ENCODE measurements around the gene PHACTR1. TPM values are rescaled to one million over a fixed set of nuclear protein-coding genes. Genes with fewer than 3 reads are reported as not detected.

PHACTR1 gene
- polyA plus RNA-seq, 2 of the 4 experiments (the other 2 are of a cell fraction), result not detected

GRCh38 chr6:12767016-12767415, 50.4 kb downstream of the PHACTR1 start:
- WGBS (ENCODE audit: missing lambda C conversion rate), result 13% methylated on average over 3 of the region's 3 CpGs
- Histone ChIP-seq H3K4me3 (no peak overlapping the region), H3K9me3 (no peaks in the 10 kb centered on the region), H3K4me2 (no peak overlapping the region), H3K27ac (no peak overlapping the region), H3K4me1 (no peaks in the 10 kb centered on the region)
- TF ChIP-seq PHF8 (IDR thresholded peaks at IDR 0.05; ENCODE audit: borderline replicate concordance, low read depth) (no peak), HOXA7 (CRISPR knock-in tag; IDR thresholded peaks at IDR 0.05) (no peak), MYC (IDR thresholded peaks at IDR 0.05; ENCODE audit: borderline replicate concordance, low read length) (no peak), POLR2A (IDR thresholded peaks at IDR 0.05; ENCODE audit: low read length) (no peak), HOXB13 (CRISPR knock-in tag; IDR thresholded peaks at IDR 0.05; ENCODE audit: low read depth) (no peak), CBX2 (IDR thresholded peaks at IDR 0.05; ENCODE audit: borderline replicate concordance, low read depth) (no peak), ELK1 (IDR thresholded peaks at IDR 0.05; ENCODE audit: low read depth, low read length) (no peak), E2F6 (IDR thresholded peaks at IDR 0.05; ENCODE audit: borderline replicate concordance, low read depth) (no peak), REST (IDR thresholded peaks at IDR 0.05) (no peak), EHMT2 (IDR thresholded peaks at IDR 0.05; ENCODE audit: low read depth) (no peak), ZSCAN20 (CRISPR knock-in tag; IDR thresholded peaks at IDR 0.05) (no peak), NR3C1 (IDR thresholded peaks at IDR 0.05) (no peak), NPAS2 (CRISPR knock-in tag; IDR thresholded peaks at IDR 0.05; ENCODE audit: borderline replicate concordance) (no peak), TP53 (CRISPR knock-in tag; IDR thresholded peaks at IDR 0.05) (no peak), SREBF2 (IDR thresholded peaks at IDR 0.05) (no peak), RFX5 (IDR thresholded peaks at IDR 0.05) (no peak), HOXB5 (CRISPR knock-in tag; IDR thresholded peaks at IDR 0.05) (no peak), NFE2L2 (conservative IDR thresholded peaks at IDR 0.05; ENCODE audit: low read length) (no peak)
- TF ChIP-seq, protein P1, sequence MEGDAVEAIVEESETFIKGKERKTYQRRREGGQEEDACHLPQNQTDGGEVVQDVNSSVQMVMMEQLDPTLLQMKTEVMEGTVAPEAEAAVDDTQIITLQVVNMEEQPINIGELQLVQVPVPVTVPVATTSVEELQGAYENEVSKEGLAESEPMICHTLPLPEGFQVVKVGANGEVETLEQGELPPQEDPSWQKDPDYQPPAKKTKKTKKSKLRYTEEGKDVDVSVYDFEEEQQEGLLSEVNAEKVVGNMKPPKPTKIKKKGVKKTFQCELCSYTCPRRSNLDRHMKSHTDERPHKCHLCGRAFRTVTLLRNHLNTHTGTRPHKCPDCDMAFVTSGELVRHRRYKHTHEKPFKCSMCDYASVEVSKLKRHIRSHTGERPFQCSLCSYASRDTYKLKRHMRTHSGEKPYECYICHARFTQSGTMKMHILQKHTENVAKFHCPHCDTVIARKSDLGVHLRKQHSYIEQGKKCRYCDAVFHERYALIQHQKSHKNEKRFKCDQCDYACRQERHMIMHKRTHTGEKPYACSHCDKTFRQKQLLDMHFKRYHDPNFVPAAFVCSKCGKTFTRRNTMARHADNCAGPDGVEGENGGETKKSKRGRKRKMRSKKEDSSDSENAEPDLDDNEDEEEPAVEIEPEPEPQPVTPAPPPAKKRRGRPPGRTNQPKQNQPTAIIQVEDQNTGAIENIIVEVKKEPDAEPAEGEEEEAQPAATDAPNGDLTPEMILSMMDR (IDR thresholded peaks at IDR 0.05), result no peak
- DNase-seq (ENCODE audit: low read depth in 1 of 2, low spot score in 1 of 2) (no peak), FAIRE-seq (no peak), ATAC-seq (no peak)
- ChIA-PET POLR2A (no interaction called here), CTCF (no interaction called here)

GRCh38 chr6:12769556-12770256, 53.1 kb downstream of the PHACTR1 start:
- no peak overlapping the region for H3K4me2 ChIP-seq
- FAIRE-seq (no peak), DNase-seq (ENCODE audit: low read depth in 1 of 2, low spot score in 1 of 2) (no peak), ATAC-seq (no peak)
- WGBS (ENCODE audit: missing lambda C conversion rate), result under 1% methylated on average over 9 of the region's 9 CpGs
- H3K4me1 ChIP-seq, result no peaks in the 10 kb centered on the region
- no peak overlapping the region for H3K27ac ChIP-seq
- POLR2A ChIA-PET, result no interaction called here
- no peaks in the 10 kb centered on the region for H3K9me3 ChIP-seq
- TF ChIP-seq POLR2AphosphoS2 (conservative IDR thresholded peaks at IDR 0.05; ENCODE audit: low read length), result no peak
- no peak for TF ChIP-seq CBX8 (IDR thresholded peaks at IDR 0.05)
- no peak for TF ChIP-seq RCOR1 (IDR thresholded peaks at IDR 0.05; ENCODE audit: low read depth, low read length)
- TF ChIP-seq, protein P2, sequence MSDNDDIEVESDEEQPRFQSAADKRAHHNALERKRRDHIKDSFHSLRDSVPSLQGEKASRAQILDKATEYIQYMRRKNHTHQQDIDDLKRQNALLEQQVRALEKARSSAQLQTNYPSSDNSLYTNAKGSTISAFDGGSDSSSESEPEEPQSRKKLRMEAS (IDR thresholded peaks at IDR 0.05), result no peak
- no peak for TF ChIP-seq EHF (CRISPR knock-in tag; IDR thresholded peaks at IDR 0.05)
- TF ChIP-seq POLR2A (IDR thresholded peaks at IDR 0.05; ENCODE audit: low read length), result no peak
- no peak for TF ChIP-seq JUNB (IDR thresholded peaks at IDR 0.05)
- H3K4me3 ChIP-seq, result no peak overlapping the region
- CTCF ChIA-PET, result no interaction called here

All from A549 (cell line).